ENCODE results near the gene C19orf47. TPM values are rescaled to one million over a fixed set of nuclear protein-coding genes. Genes with fewer than 3 reads are reported as not detected.

The C19orf47 gene
- total RNA-seq, 1 donor, result 11.2 TPM

GRCh38 chr19:40323705-40324104 lies 24.5 kb downstream of the C19orf47 start:
- TF ChIP-seq CTCF (IDR thresholded peaks at IDR 0.05; ENCODE audit: insufficient read depth, low read depth, low read length), result no peak
- no peak for DNase-seq (ENCODE audit: low read depth)

GRCh38 chr19:40322951-40323615 lies 25.1 kb downstream of the C19orf47 start:
- no peak for TF ChIP-seq CTCF (IDR thresholded peaks at IDR 0.05; ENCODE audit: insufficient read depth, low read depth, low read length)
- no peak overlapping the region for H3K4me3 ChIP-seq (ENCODE audit: low read depth, low read length)
- DNase-seq (ENCODE audit: low read depth), result no peak

More at GRCh38 chr19:40323705-40324104, 24.5 kb downstream of the C19orf47 start:
- no peak overlapping the region for H3K4me3 ChIP-seq (ENCODE audit: low read depth, low read length)

GRCh38 chr19:40322271-40322610 lies 26.0 kb downstream of the C19orf47 start:
- DNase-seq (ENCODE audit: low read depth), result no peak
- H3K4me3 ChIP-seq (ENCODE audit: low read depth, low read length), result no peak overlapping the region
- TF ChIP-seq CTCF (IDR thresholded peaks at IDR 0.05; ENCODE audit: insufficient read depth, low read depth, low read length), result no peak

- no peak overlapping the region for H3K4me3 ChIP-seq (ENCODE audit: low read depth, low read length)
- no peak for TF ChIP-seq CTCF (IDR thresholded peaks at IDR 0.05; ENCODE audit: insufficient read depth, low read depth, low read length)
- no peak for DNase-seq (ENCODE audit: low read depth)
Measured at GRCh38 chr19:40321566-40322270, 26.5 kb downstream of the C19orf47 start.

- H3K4me3 ChIP-seq (ENCODE audit: low read depth, low read length), result no peak overlapping the region
- no peak for TF ChIP-seq CTCF (IDR thresholded peaks at IDR 0.05; ENCODE audit: insufficient read depth, low read depth, low read length)
- no peak for DNase-seq (ENCODE audit: low read depth)
Measured at GRCh38 chr19:40321076-40321475, 27.1 kb downstream of the C19orf47 start.

GRCh38 chr19:40320558-40320935 lies 27.6 kb downstream of the C19orf47 start:
- no peak overlapping the region for H3K4me3 ChIP-seq (ENCODE audit: low read depth, low read length)
- TF ChIP-seq CTCF (IDR thresholded peaks at IDR 0.05; ENCODE audit: insufficient read depth, low read depth, low read length), result no peak
- no peak for DNase-seq (ENCODE audit: low read depth)
